Measurements from ENCODE around the gene UBE2L5. TPM values are rescaled to one million over a fixed set of nuclear protein-coding genes. Genes with fewer than 3 reads are reported as not detected.

UBE2L5 gene
- total and polyA plus RNA-seq, 4 experiments from 2014 or later: not detected

DNA sequence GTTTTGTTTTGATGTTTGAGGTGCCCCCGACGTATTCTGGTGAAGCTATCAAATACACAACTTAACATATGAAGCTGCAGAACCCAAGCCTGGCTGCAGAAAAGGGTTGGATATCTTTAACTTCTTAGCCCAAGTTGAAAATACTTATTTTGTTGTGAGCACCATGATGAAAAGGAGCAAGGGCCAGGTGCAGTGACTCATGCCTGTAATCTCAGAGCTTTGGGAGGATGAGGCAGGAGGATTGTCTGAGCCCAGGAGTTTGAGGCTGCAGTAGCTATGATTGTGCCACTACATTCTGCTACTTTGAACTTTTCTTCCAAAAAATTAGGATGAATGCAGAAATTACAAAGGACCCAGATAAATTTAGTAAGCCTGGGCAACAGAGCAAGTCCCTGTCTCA lies 44.1 kb upstream of the UBE2L5 start:
- peaks cover 0 to 2% (median 0%) of the 10 kb centered on the region in 8 donors for H3K9me3 Mint-ChIP-seq
- Histone ChIP-seq H3K27me3 (ENCODE audit: insufficient read depth, low read length) (no peaks in the 10 kb centered on the region), H3K36me3 (ENCODE audit: insufficient read depth, low read length) (no peaks in the 10 kb centered on the region), H3K9me3 (ENCODE audit: control insufficient read depth in 1 of 2, low read length in 2 of 2) (no peaks in the 10 kb centered on the region), H3K4me3 (ENCODE audit: low read length in 2 of 2) (no peak overlapping the region), H3K4me1 (ENCODE audit: insufficient read depth, low read length) (peaks cover 74% of the 10 kb centered on the region), H3K27ac (ENCODE audit: low read depth, low read length) (peak overlapping the region; percentile 15)
- H3K4me3 Mint-ChIP-seq: peak overlapping the region in 3 of 8 donors; percentile 28 to 47 (median 44)
- H3K4me1 Mint-ChIP-seq: peaks cover 70 to 84% (median 77%) of the 10 kb centered on the region in 4 donors
- no peak for DNase-seq
- CTCF ChIA-PET (ENCODE audit: partially characterized antibody): interaction anchor here (0.6 to 1.9 kb wide), 8 partner anchors 11 to 355 kb away, joined by 3 to 7 read pairs (median 3); no protein-coding TSS in a partner anchor
- peaks cover 0 to 3% of the 10 kb centered on the region in 2 donors for H3K27me3 Mint-ChIP-seq
- intact Hi-C loops (cut with micrococcal nuclease): loop anchor here (10.0 kb wide), 1 partner anchor 197 kb away; no protein-coding TSS in a partner anchor
- POLR2A ChIA-PET (ENCODE audit: partially characterized antibody): interaction anchor here (0.7 to 1.9 kb wide), 6 partner anchors 11 to 240 kb away, joined by 3 to 22 read pairs (median 4); partner anchors contain the start of genes UBE2L5 and USPL1
- H3K27ac Mint-ChIP-seq: peak overlapping the region; percentile 56 to 99 (median 78)
- peaks cover 0 to 9% of the 10 kb centered on the region in 2 donors for H3K36me3 Mint-ChIP-seq

DNA sequence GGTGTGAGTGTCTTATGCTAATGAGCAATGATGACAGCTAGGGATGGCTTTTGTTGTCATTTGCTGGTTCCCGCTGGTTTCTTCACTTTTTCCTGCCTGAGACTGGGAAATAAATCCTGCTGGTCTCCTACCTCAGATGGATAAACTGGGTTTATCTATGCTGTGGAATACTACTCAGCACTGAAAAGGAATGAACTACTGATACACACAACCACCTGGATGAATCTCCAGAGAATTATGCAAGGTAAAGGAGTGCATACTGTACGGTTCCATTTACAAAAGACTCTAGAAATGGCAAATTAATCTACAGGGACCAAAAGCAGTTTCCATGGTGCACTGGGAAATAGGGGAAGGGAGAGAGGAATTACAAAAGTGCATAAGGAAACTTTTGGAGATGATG lies 41.2 kb upstream of the UBE2L5 start:
- peaks cover 0 to 5% of the 10 kb centered on the region in 2 donors for H3K36me3 Mint-ChIP-seq
- intact Hi-C loops (cut with micrococcal nuclease): no loop called here
- peak overlapping the region in 4 of 7 donors; percentile 29 to 61 (median 40) for H3K27ac Mint-ChIP-seq
- H3K9me3 ChIP-seq (ENCODE audit: control insufficient read depth in 1 of 2, low read length in 2 of 2): no peaks in the 10 kb centered on the region
- H3K27ac ChIP-seq (ENCODE audit: low read depth, low read length): no peak overlapping the region
- peaks cover 52% of the 10 kb centered on the region for H3K4me1 ChIP-seq (ENCODE audit: insufficient read depth, low read length)
- H3K9me3 Mint-ChIP-seq: no peaks in the 10 kb centered on the region
- ChIA-PET CTCF (ENCODE audit: partially characterized antibody) (interaction anchor here (1.4 kb wide), 1 partner anchor 8 kb away, joined by 3 read pairs; no protein-coding TSS in a partner anchor), POLR2A (ENCODE audit: partially characterized antibody) (interaction anchor here (0.7 to 1.7 kb wide), 2 partner anchors 8 to 10 kb away, joined by 3 to 4 read pairs; no protein-coding TSS in a partner anchor)
- H3K27me3 Mint-ChIP-seq: no peaks in the 10 kb centered on the region
- H3K4me1 Mint-ChIP-seq: peaks cover 48 to 62% (median 52%) of the 10 kb centered on the region in 4 donors
- no peak overlapping the region for H3K4me3 Mint-ChIP-seq
- H3K4me3 ChIP-seq (ENCODE audit: low read length in 2 of 2): no peak overlapping the region
- no peaks in the 10 kb centered on the region for H3K36me3 ChIP-seq (ENCODE audit: insufficient read depth, low read length)
- H3K27me3 ChIP-seq (ENCODE audit: insufficient read depth, low read length): no peaks in the 10 kb centered on the region
- no peak for DNase-seq

DNA sequence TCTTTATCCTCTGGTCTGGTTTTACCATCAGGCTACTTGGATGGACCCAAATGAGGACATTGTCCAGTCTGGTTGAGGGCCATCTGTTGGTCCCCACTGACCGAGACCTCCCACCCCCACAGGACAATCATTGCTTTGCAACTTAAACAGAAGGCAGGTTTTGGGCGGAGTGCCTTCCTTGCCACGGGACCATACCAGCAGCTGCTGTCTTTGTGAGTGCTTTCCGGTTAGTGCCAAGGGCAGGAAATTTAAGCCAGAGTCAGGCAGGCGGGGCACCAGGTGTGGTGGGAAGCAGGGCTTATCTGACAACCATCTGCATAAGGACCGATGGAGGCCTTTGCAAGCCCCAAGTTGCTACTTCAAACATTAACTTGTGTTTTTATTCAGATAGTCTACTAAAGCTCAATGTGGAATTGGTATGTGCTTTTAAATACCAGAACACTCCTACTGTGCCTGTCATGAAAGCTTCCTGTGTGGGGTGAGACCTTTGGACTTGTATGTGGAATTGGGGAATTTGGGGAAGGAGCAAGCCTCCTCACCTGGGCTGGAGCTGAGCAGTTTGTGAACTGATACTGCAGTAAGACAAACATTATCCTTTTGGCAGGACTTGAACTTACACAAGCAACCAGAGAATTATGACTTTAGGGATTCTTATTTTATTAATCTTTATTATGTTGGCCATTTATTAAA lies 39.3 kb upstream of the UBE2L5 start:
- POLR2A ChIA-PET (ENCODE audit: partially characterized antibody): interaction anchor here (1.0 to 5.4 kb wide), 5 partner anchors 9 to 38 kb away, joined by 3 to 84 read pairs (median 5); no protein-coding TSS in a partner anchor
- no peak overlapping the region for H3K4me3 ChIP-seq (ENCODE audit: low read length in 2 of 2)
- no peaks in the 10 kb centered on the region for H3K9me3 Mint-ChIP-seq
- peaks cover 35 to 48% (median 36%) of the 10 kb centered on the region in 4 donors for H3K4me1 Mint-ChIP-seq
- H3K4me3 Mint-ChIP-seq: peak overlapping the region in 7 of 8 donors; percentile 20 to 77 (median 39)
- no peaks in the 10 kb centered on the region for H3K36me3 Mint-ChIP-seq
- H3K27ac ChIP-seq (ENCODE audit: low read depth, low read length): no peak overlapping the region
- CTCF ChIA-PET (ENCODE audit: partially characterized antibody): interaction anchor here (0.7 to 3.4 kb wide), 4 partner anchors 9 to 255 kb away, joined by 3 to 17 read pairs (median 8); no protein-coding TSS in a partner anchor
- H3K27me3 ChIP-seq (ENCODE audit: insufficient read depth, low read length): no peaks in the 10 kb centered on the region
- no peaks in the 10 kb centered on the region for H3K36me3 ChIP-seq (ENCODE audit: insufficient read depth, low read length)
- H3K9me3 ChIP-seq (ENCODE audit: control insufficient read depth in 1 of 2, low read length in 2 of 2): no peaks in the 10 kb centered on the region
- peaks cover 34% of the 10 kb centered on the region for H3K4me1 ChIP-seq (ENCODE audit: insufficient read depth, low read length)
- peak overlapping the region in 6 of 7 donors; percentile 1 to 85 (median 24) for H3K27ac Mint-ChIP-seq
- DNase-seq: no peak
- no peaks in the 10 kb centered on the region for H3K27me3 Mint-ChIP-seq
- intact Hi-C loops (cut with micrococcal nuclease): no loop called here

DNA sequence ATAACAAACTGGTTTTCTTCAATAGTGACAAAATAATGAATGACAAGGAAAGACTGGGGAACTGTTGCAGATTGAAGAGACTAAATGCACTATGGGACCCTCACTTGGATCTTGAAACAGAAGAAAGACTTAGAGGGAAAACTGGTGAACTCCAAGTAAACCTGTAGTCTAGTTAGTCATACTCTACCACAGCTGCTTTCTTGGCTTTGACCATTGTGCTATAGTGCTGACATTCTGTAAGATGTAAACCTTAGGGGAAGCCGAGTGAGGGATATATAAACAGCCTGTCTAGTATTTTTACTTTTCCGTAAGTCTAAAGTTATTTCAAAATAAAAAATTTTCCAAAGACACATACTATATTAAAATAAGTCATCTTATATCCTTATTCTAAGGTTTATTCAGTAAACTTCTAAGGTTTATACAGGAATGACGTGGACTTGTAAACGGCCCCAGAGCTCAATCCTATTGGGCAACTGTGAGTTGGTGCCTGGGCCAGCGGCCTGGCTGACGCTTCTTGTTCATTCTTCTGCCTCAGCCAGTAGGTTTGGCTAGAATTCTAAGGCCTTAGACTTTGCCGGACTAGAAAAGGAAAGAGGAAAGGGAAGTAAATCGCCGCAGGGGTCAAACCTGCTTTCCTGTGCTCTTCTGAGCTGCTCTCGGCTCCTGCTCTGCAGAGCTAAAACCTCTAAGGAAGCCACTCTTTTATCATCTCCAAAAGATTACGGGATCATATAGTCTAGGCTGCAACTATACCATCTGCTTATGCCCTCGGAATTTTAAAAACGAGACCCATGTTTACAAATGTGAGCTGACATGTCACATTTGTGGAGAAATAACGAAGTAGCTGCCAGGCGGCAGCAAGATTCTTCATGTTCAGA lies 33.6 kb upstream of the UBE2L5 start:
- H3K36me3 Mint-ChIP-seq: no peaks in the 10 kb centered on the region
- no peak for DNase-seq
- ChIA-PET CTCF (ENCODE audit: partially characterized antibody) (interaction anchor here (1.0 to 9.1 kb wide), 6 partner anchors 8 to 74 kb away, joined by 3 to 136 read pairs (median 8); no protein-coding TSS in a partner anchor), POLR2A (ENCODE audit: partially characterized antibody) (interaction anchor here (0.7 to 9.5 kb wide), 14 partner anchors 8 to 254 kb away, joined by 3 to 401 read pairs (median 4); partner anchors contain the start of genes HMGB1, KATNAL1, UBE2L5 and USPL1)
- no peaks in the 10 kb centered on the region for H3K27me3 Mint-ChIP-seq
- H3K4me1 ChIP-seq (ENCODE audit: insufficient read depth, low read length): peaks cover 32% of the 10 kb centered on the region
- no peaks in the 10 kb centered on the region for H3K36me3 ChIP-seq (ENCODE audit: insufficient read depth, low read length)
- peak overlapping the region in 1 of 2 donors; percentile 29 for H3K4me3 ChIP-seq (ENCODE audit: low read length in 2 of 2)
- peak overlapping the region; percentile 58 to 93 (median 90) for H3K27ac Mint-ChIP-seq
- intact Hi-C loops (cut with micrococcal nuclease): loop anchor here (1.0 kb wide), 1 partner anchor 12 kb away; no protein-coding TSS in a partner anchor
- peak overlapping the region; percentile 63 to 88 (median 80) for H3K4me3 Mint-ChIP-seq
- H3K9me3 ChIP-seq (ENCODE audit: control insufficient read depth in 1 of 2, low read length in 2 of 2): no peaks in the 10 kb centered on the region
- no peaks in the 10 kb centered on the region for H3K9me3 Mint-ChIP-seq
- H3K27me3 ChIP-seq (ENCODE audit: insufficient read depth, low read length): no peaks in the 10 kb centered on the region
- peaks cover 28 to 50% (median 39%) of the 10 kb centered on the region in 4 donors for H3K4me1 Mint-ChIP-seq
- H3K27ac ChIP-seq (ENCODE audit: low read depth, low read length): peak overlapping the region; percentile 23

DNA sequence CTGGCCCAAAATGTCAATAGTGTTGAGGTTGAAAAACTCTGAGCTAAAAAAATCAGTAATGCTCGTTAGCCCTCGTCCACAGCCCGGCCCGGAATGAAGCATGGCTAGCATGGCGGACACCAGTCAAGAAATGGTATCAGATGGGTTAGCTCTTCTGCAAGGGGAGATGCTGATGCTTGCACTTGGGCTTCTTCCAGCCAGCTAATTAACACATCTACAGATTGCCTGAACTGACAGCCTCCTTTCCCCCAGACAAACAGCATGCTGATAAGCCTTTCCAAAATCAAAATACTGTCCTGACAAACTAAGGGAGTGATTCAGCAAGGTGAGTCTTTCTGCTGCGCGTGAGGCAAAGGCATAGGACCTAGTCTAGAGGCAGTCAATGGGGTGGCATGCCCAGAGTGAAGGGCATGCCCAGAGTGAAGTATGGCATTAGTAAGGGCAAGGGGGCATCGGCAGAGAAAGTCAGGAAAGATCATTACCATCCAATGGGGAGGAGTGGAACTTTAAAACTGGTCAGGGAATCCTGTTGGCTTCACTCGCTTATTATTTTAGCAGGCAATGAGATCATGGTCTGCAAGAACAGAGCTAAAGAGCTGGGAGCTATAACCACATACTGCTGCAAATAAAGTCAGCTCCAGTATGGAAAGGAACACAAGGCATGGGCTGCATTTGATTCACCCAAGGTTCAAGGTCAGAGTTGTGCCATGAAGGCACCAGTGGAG lies 30.2 kb upstream of the UBE2L5 start:
- ChIA-PET POLR2A (ENCODE audit: partially characterized antibody) (interaction anchor here (1.1 to 9.5 kb wide), 4 partner anchors 8 to 46 kb away, joined by 3 to 401 read pairs (median 30); no protein-coding TSS in a partner anchor), CTCF (ENCODE audit: partially characterized antibody) (interaction anchor here (1.0 to 9.1 kb wide), 3 partner anchors 15 to 260 kb away, joined by 3 to 136 read pairs (median 25); no protein-coding TSS in a partner anchor)
- no peaks in the 10 kb centered on the region for H3K9me3 Mint-ChIP-seq
- H3K27ac ChIP-seq (ENCODE audit: low read depth, low read length): no peak overlapping the region
- no peaks in the 10 kb centered on the region for H3K9me3 ChIP-seq (ENCODE audit: control insufficient read depth in 1 of 2, low read length in 2 of 2)
- H3K4me3 ChIP-seq (ENCODE audit: low read length in 2 of 2): no peak overlapping the region
- DNase-seq: no peak
- peak overlapping the region in 2 of 8 donors; percentile 25 to 43 for H3K4me3 Mint-ChIP-seq
- no peaks in the 10 kb centered on the region for H3K27me3 ChIP-seq (ENCODE audit: insufficient read depth, low read length)
- H3K27me3 Mint-ChIP-seq: no peaks in the 10 kb centered on the region
- intact Hi-C loops (cut with micrococcal nuclease): no loop called here
- peaks cover 35 to 81% (median 58%) of the 10 kb centered on the region in 4 donors for H3K4me1 Mint-ChIP-seq
- H3K36me3 Mint-ChIP-seq: peaks cover 0 to 3% of the 10 kb centered on the region in 2 donors
- peak overlapping the region in 6 of 7 donors; percentile 15 to 84 (median 22) for H3K27ac Mint-ChIP-seq
- peaks cover 59% of the 10 kb centered on the region for H3K4me1 ChIP-seq (ENCODE audit: insufficient read depth, low read length)
- no peaks in the 10 kb centered on the region for H3K36me3 ChIP-seq (ENCODE audit: insufficient read depth, low read length)

DNA sequence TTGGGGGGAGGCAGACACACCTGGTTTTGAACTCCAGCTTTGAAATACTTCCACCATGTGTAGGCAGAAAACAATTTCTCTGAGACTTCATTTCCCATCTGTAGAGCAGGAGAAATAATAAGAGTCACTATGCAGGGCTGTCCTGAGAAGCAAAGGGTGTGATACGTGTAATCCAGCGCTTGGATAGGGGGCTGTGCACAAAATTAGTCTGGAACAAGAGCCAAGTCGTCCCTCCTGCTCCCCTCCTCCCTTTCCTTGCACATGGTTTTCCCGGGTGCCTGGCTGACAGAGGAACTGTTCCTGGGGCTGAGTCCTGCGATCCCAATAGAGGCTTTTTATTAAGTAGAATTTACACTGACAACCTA lies 29.6 kb upstream of the UBE2L5 start:
- ChIA-PET CTCF (ENCODE audit: partially characterized antibody) (interaction anchor here (2.0 to 9.1 kb wide), 3 partner anchors 15 to 86 kb away, joined by 6 to 136 read pairs (median 25); no protein-coding TSS in a partner anchor), POLR2A (ENCODE audit: partially characterized antibody) (interaction anchor here (0.9 to 9.5 kb wide), 3 partner anchors 9 to 22 kb away, joined by 3 to 401 read pairs (median 56); no protein-coding TSS in a partner anchor)
- H3K36me3 Mint-ChIP-seq: peaks cover 0 to 3% of the 10 kb centered on the region in 2 donors
- peak overlapping the region in 2 of 8 donors; percentile 32 to 54 for H3K4me3 Mint-ChIP-seq
- no peaks in the 10 kb centered on the region for H3K36me3 ChIP-seq (ENCODE audit: insufficient read depth, low read length)
- H3K4me1 Mint-ChIP-seq: peaks cover 35 to 81% (median 58%) of the 10 kb centered on the region in 4 donors
- DNase-seq: no peak
- H3K27ac Mint-ChIP-seq: peak overlapping the region in 4 of 7 donors; percentile 14 to 84 (median 71)
- H3K27ac ChIP-seq (ENCODE audit: low read depth, low read length): no peak overlapping the region
- no peaks in the 10 kb centered on the region for H3K27me3 ChIP-seq (ENCODE audit: insufficient read depth, low read length)
- intact Hi-C loops (cut with micrococcal nuclease): no loop called here
- H3K4me1 ChIP-seq (ENCODE audit: insufficient read depth, low read length): peaks cover 59% of the 10 kb centered on the region
- H3K27me3 Mint-ChIP-seq: no peaks in the 10 kb centered on the region
- H3K9me3 ChIP-seq (ENCODE audit: control insufficient read depth in 1 of 2, low read length in 2 of 2): no peaks in the 10 kb centered on the region
- no peak overlapping the region for H3K4me3 ChIP-seq (ENCODE audit: low read length in 2 of 2)
- H3K9me3 Mint-ChIP-seq: no peaks in the 10 kb centered on the region
